ENCODE data around the gene IRX3. TPM values are rescaled to one million over a fixed set of nuclear protein-coding genes. Genes with fewer than 3 reads are reported as not detected.
A peak's percentile ranks its signal among the peaks of the same experiment; 100 is the strongest.

IRX3 gene
- total RNA-seq, 1 experiment from 2014 or later: not detected

GRCh38 chr16:54284931-54285413 lies 1.6 kb downstream of the IRX3 start:
- Histone ChIP-seq H3K79me2 (ENCODE audit: low read length) (no peaks in the 10 kb centered on the region), H3K9me2 (replicated peaks; ENCODE audit: low read length) (no peaks in the 10 kb centered on the region), H3K9me3 (ENCODE audit: low read length) (no peaks in the 10 kb centered on the region), H2AFZ (ENCODE audit: low read length) (no peak overlapping the region), H3K36me3 (ENCODE audit: low read depth, low read length) (no peaks in the 10 kb centered on the region), H3K9ac (ENCODE audit: low read length) (no peak overlapping the region), H3K4me2 (ENCODE audit: low read length) (no peak overlapping the region), H4K20me1 (ENCODE audit: low read length) (no peaks in the 10 kb centered on the region), H3F3A (ENCODE audit: low read length, unreplicated experiment) (no peaks in the 10 kb centered on the region), H3K4me1 (ENCODE audit: insufficient read depth, low read length) (no peaks in the 10 kb centered on the region), H3K4me3 (ENCODE audit: low read length) (no peak overlapping the region), H3K27me3 (ENCODE audit: low read length) (peaks cover 46% of the 10 kb centered on the region), H3K27ac (ENCODE audit: low read length) (no peak overlapping the region)
- CTCF ChIA-PET: no interaction called here
- ATAC-seq (no peak), DNase-seq (no peak)
- intact Hi-C loops (cut with micrococcal nuclease): loop anchor here (5.0 kb wide), 1 partner anchor 513 kb away; no protein-coding TSS in a partner anchor
- TF ChIP-seq EZH2phosphoT487 (IDR thresholded peaks at IDR 0.05; ENCODE audit: borderline replicate concordance, low read length) (no peak), CTCF (conservative IDR thresholded peaks at IDR 0.05; ENCODE audit: low read depth, low read length) (no peak), EZH2 (IDR thresholded peaks at IDR 0.05; ENCODE audit: low read length, unreplicated experiment) (no peak)
- BruUV-seq (replicated peaks): no TSS peak
- POLR2A ChIA-PET (ENCODE audit: unreplicated experiment): no interaction called here

DNA sequence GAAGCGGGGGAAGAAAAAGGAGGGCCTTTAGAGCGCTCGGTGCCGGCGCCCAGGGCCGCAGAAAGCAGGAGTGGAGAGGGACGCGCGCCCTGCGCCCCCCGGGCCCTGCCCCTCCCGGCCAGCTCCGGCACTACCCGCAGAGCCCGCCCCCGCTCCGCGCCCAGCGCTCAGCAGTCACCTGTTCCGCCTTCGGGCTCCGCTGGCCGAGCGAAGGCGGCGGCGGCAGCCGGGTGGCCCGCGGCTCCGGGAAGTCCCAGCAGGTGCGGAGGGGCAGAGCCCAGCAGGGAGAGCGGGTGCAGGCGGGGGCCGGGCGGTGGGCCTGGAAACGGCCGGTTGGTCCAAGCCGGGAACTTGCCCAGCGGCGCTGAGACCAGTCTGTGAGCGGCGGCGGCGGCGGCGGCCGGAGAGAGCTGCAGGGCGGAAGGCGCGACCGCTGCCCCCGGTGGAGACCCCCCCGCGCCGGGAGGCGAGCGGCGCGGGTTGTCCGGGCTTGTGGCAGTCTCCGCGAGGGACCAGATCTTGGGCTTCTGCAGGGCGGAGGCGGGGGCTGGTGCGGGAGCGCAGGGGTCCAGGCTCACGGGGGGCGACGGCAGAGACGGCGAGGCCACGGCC lies 2.2 kb downstream of the IRX3 start:
- intact Hi-C loops (cut with micrococcal nuclease): loop anchor here (5.0 kb wide), 1 partner anchor 512 kb away; no protein-coding TSS in a partner anchor
- no TSS peak for BruUV-seq (replicated peaks)
- no peak for DNase-seq
- H3K36me3 ChIP-seq (ENCODE audit: low read depth, low read length): no peaks in the 10 kb centered on the region
- H4K20me1 ChIP-seq (ENCODE audit: low read length): no peaks in the 10 kb centered on the region
- no peak overlapping the region for H3K4me2 ChIP-seq (ENCODE audit: low read length)
- no peak overlapping the region for H3K4me3 ChIP-seq (ENCODE audit: low read length)
- H3K27ac ChIP-seq (ENCODE audit: low read length): no peak overlapping the region
- H3F3A ChIP-seq (ENCODE audit: low read length, unreplicated experiment): no peaks in the 10 kb centered on the region
- ATAC-seq: no peak
- ChIA-PET CTCF (no interaction called here), POLR2A (ENCODE audit: unreplicated experiment) (no interaction called here)
- H3K9me3 ChIP-seq (ENCODE audit: low read length): no peaks in the 10 kb centered on the region
- H3K79me2 ChIP-seq (ENCODE audit: low read length): no peaks in the 10 kb centered on the region
- H3K9me2 ChIP-seq (replicated peaks; ENCODE audit: low read length): no peaks in the 10 kb centered on the region
- H2AFZ ChIP-seq (ENCODE audit: low read length): no peak overlapping the region
- TF ChIP-seq EZH2 (IDR thresholded peaks at IDR 0.05; ENCODE audit: low read length, unreplicated experiment) (peak; percentile 46), CTCF (conservative IDR thresholded peaks at IDR 0.05; ENCODE audit: low read depth, low read length) (no peak), EZH2phosphoT487 (IDR thresholded peaks at IDR 0.05; ENCODE audit: borderline replicate concordance, low read length) (no peak)
- peaks cover 46% of the 10 kb centered on the region for H3K27me3 ChIP-seq (ENCODE audit: low read length)
- H3K9ac ChIP-seq (ENCODE audit: low read length): no peak overlapping the region
- H3K4me1 ChIP-seq (ENCODE audit: insufficient read depth, low read length): no peaks in the 10 kb centered on the region

DNA sequence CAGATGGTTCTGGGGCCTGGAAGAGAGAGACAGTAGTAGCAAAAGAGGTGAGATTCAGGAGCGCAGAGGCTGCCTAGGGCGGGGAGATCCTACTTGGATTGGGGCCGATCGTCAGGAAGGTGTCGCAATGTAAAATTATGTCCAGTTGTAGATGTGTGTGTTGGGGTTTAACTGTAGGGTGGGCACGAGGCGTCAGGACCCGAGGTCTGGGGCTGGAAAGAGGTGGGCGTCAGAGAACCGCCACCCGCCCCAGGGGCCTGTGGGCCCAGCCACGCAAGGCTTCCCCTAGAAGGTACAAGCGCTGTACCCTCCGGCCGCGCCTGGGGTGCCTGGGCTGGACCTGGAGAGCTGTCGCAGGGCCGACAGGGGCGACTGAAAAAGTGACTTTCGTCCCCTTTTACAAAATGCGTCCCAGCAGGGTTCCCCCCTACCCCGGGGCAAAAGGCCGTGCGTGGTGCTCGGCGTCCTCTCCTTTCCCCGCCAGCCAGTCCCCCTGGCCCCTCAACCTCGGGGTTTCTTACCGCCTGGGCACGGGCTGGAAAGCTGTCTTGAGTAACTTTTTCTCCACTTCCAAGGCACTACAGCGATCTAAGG lies 2.8 kb downstream of the IRX3 start:
- Histone ChIP-seq H2AFZ (ENCODE audit: low read length) (no peak overlapping the region), H3K27ac (ENCODE audit: low read length) (no peak overlapping the region), H4K20me1 (ENCODE audit: low read length) (no peaks in the 10 kb centered on the region), H3K27me3 (ENCODE audit: low read length) (peaks cover 46% of the 10 kb centered on the region), H3K9me3 (ENCODE audit: low read length) (no peaks in the 10 kb centered on the region), H3K4me1 (ENCODE audit: insufficient read depth, low read length) (no peaks in the 10 kb centered on the region), H3K4me3 (ENCODE audit: low read length) (no peak overlapping the region), H3K9ac (ENCODE audit: low read length) (no peak overlapping the region), H3K4me2 (ENCODE audit: low read length) (no peak overlapping the region), H3K79me2 (ENCODE audit: low read length) (no peaks in the 10 kb centered on the region), H3F3A (ENCODE audit: low read length, unreplicated experiment) (no peaks in the 10 kb centered on the region), H3K36me3 (ENCODE audit: low read depth, low read length) (no peaks in the 10 kb centered on the region), H3K9me2 (replicated peaks; ENCODE audit: low read length) (no peaks in the 10 kb centered on the region)
- ChIA-PET POLR2A (ENCODE audit: unreplicated experiment) (no interaction called here), CTCF (no interaction called here)
- TF ChIP-seq EZH2 (IDR thresholded peaks at IDR 0.05; ENCODE audit: low read length, unreplicated experiment): peak; percentile 55
- no peak for TF ChIP-seq CTCF (conservative IDR thresholded peaks at IDR 0.05; ENCODE audit: low read depth, low read length)
- no peak for TF ChIP-seq EZH2phosphoT487 (IDR thresholded peaks at IDR 0.05; ENCODE audit: borderline replicate concordance, low read length)
- ATAC-seq (no peak), DNase-seq (no peak)
- intact Hi-C loops (cut with micrococcal nuclease): loop anchor here (5.0 kb wide), 1 partner anchor 512 kb away; no protein-coding TSS in a partner anchor
- BruUV-seq (replicated peaks): no TSS peak
